ENCODE data around the gene CADPS.

The CADPS gene

DNA sequence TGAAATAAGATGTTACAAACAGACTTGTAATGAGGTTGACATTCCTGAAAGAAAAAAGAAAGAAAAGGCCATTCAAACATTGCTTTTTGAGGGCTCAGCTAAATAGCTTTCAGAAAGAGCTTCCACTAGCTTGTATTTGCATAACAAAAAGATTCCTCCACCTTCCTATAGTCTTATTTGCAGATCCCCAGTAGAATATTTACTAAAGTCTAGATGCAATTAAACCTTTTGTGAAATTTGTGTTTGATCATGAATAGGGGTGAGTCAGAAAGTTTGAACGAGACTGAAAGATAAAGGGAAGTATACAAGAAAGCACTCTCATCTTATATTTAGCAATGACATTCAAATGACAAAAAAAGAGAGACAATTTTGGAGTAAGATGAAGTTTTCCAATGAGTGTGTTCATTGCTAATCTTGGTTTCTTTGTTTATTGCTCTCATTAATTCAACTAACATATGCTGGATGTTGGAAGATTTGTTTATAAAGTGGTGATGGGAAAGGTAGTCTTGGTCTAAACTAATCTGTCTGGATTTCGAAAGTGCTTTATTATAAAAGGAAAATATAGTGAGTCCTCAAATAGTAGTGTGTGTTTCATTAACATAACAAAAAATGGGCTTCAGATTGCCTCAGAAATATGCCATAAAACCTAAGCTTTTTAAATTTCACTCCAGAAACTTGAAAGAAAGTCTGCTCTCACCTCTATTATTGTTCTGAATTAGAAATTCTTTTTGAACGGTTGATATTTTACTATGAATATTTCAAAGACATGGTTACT, 9.1 kb upstream of the CADPS start:
- TF ChIP-seq, protein P1, sequence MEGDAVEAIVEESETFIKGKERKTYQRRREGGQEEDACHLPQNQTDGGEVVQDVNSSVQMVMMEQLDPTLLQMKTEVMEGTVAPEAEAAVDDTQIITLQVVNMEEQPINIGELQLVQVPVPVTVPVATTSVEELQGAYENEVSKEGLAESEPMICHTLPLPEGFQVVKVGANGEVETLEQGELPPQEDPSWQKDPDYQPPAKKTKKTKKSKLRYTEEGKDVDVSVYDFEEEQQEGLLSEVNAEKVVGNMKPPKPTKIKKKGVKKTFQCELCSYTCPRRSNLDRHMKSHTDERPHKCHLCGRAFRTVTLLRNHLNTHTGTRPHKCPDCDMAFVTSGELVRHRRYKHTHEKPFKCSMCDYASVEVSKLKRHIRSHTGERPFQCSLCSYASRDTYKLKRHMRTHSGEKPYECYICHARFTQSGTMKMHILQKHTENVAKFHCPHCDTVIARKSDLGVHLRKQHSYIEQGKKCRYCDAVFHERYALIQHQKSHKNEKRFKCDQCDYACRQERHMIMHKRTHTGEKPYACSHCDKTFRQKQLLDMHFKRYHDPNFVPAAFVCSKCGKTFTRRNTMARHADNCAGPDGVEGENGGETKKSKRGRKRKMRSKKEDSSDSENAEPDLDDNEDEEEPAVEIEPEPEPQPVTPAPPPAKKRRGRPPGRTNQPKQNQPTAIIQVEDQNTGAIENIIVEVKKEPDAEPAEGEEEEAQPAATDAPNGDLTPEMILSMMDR (IDR thresholded peaks at IDR 0.05), result no peak
- no peaks in the 10 kb centered on the region for H3K36me3 ChIP-seq
- no peaks in the 10 kb centered on the region for H3K4me1 ChIP-seq
- no peaks in the 10 kb centered on the region for H3K27me3 ChIP-seq
- H3K9me3 ChIP-seq, result no peaks in the 10 kb centered on the region
- intact Hi-C loops (cut with DNase I; ENCODE audit: low total_unique reads), result no loop called here
- no peak overlapping the region for H3K4me3 ChIP-seq
- DNase-seq, result no peak
- no peak overlapping the region for H3K27ac ChIP-seq

DNA sequence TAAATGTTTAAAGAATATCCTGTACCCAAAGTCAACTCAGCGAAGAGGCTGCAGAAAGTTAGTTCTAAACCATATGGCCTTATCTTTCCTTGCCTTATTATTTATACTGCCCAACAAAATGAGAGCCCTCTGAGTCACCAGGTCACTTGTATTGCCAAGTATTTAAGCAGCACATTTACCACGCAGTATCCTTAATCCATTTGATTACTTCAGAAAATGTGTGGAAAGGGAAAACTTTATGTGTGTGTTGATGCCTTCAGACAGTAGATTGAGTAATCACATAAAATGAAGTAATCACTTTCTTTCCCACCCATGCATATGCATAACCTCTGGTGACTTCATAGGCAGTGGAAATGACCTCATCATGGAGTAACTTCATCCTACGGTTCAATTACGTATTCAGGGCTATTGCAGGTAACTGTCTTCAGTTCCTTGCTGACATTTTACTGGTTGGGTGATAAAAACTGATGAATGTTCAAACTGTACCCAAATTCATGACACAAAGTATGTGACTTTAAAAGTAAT, 7.5 kb upstream of the CADPS start:
- intact Hi-C loops (cut with DNase I; ENCODE audit: low total_unique reads), result no loop called here
- H3K4me1 ChIP-seq, result no peaks in the 10 kb centered on the region
- TF ChIP-seq, protein P1 (IDR thresholded peaks at IDR 0.05), result no peak
- H3K27ac ChIP-seq, result no peak overlapping the region
- no peak for DNase-seq
- no peak overlapping the region for H3K4me3 ChIP-seq
- no peaks in the 10 kb centered on the region for H3K9me3 ChIP-seq
- H3K27me3 ChIP-seq, result no peaks in the 10 kb centered on the region
- H3K36me3 ChIP-seq, result no peaks in the 10 kb centered on the region

DNA sequence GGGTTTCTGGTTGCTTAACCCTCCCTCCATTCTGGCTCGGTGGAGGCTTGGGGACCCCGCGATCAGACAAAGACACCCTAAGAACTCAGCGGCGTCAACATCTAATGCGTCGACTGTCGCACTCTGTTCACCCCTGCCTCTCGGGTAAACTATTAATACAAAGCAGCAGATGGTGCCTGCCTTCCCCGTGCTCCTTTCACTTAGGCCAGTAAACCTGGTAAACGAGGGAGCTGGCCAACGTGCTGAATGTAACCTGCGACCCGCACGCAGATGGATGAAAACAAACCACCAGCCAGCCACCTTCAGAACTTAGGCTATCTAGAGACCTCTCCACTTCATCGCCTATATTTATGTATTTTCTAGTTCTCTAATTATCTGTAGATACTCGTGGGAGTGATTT, 848 bp upstream of the CADPS start:
- TF ChIP-seq, protein P1 (IDR thresholded peaks at IDR 0.05), result no peak
- no peaks in the 10 kb centered on the region for H3K36me3 ChIP-seq
- peaks cover 0 to 18% (median 16%) of the 10 kb centered on the region in 4 donors for H3K4me1 ChIP-seq
- no peak overlapping the region for H3K4me3 ChIP-seq
- H3K27ac ChIP-seq, result no peak overlapping the region
- peaks cover 0 to 41% of the 10 kb centered on the region in 2 donors for H3K27me3 ChIP-seq
- H3K9me3 ChIP-seq, result no peaks in the 10 kb centered on the region
- no peak for DNase-seq
- intact Hi-C loops (cut with DNase I; ENCODE audit: low total_unique reads), result no loop called here

DNA sequence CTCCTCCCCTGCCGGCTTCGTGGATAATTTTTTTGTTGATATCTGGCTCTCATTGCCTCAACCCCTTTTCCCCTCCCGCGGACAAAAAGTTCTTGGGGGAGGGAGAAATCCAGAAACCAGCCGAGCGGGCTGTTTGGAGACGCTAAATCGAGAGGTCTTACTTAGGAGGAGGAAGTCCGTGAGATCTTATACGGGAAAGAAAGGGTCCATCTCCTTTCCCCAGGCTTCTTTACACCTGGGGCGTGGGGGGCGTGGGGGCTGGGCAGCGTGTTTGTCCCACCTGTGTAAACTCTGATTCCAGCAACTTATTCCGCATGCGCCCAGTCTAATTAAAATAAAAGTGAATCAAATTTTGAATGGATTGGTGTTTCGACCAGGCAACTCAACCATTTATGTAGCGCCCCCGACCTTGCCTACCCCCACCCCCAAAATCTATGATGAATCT, 364 bp upstream of the CADPS start:
- DNase-seq, result no peak
- TF ChIP-seq, protein P1 (IDR thresholded peaks at IDR 0.05), result no peak
- H3K36me3 ChIP-seq, result no peaks in the 10 kb centered on the region
- H3K4me3 ChIP-seq, result no peak overlapping the region
- peaks cover 0 to 41% of the 10 kb centered on the region in 2 donors for H3K27me3 ChIP-seq
- intact Hi-C loops (cut with DNase I; ENCODE audit: low total_unique reads), result no loop called here
- H3K27ac ChIP-seq, result no peak overlapping the region
- H3K4me1 ChIP-seq, result peaks cover 0 to 18% (median 16%) of the 10 kb centered on the region in 4 donors
- no peaks in the 10 kb centered on the region for H3K9me3 ChIP-seq

DNA sequence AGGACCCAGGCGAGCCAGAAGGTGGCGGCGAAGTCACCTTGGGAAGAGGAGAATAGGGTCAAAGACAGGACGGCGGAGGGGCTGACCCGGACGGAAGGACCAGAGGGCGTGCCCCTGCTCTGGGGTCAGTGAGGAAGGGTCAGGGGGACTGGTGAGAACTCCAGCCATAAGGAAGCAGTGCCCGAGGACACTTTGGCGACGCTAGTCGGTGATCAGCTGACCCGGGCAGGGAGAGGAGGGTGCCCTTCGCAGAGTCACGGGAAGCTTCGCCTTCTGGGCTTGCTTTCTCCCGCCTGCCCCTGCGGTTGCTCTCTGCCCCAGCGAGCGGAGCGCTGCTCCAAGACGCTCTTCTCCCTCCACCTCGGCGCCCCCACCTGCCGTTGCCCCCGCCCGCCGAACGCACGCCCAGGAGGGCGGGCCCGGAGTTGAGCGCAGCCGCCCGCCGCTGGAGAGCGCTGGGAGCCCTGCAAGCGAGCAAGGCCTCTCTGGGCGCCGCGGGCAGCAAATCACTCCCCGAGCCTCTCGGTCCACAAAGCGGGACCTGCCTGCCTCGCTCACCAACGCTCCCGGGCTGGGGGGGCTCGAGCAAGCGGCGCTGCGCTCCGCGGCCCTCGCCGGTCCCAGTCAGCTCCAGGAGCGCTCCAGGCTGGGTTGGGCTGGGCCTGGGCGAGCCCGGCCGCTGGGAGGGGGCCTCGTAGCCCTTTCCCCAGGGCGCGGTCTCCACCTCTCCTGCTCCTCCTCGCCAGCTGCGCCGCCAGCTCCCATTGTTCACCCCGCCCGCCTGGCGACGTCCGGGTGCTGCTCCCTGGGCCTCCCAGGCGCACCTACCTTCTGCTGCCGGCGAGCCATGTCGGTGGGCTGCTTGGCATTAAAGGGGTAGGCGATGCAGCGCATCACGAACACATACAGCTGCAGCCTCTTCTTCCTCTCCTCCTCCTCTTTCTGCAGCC, 1.2 kb downstream of the CADPS start:
- H3K36me3 ChIP-seq, result no peaks in the 10 kb centered on the region
- no peaks in the 10 kb centered on the region for H3K9me3 ChIP-seq
- intact Hi-C loops (cut with DNase I; ENCODE audit: low total_unique reads), result no loop called here
- H3K4me1 ChIP-seq, result peaks cover 0 to 18% (median 16%) of the 10 kb centered on the region in 4 donors
- no peak overlapping the region for H3K27ac ChIP-seq
- H3K4me3 ChIP-seq, result peak overlapping the region; percentile 28 to 53
- DNase-seq, result peak in 1 of 2 donors; percentile 32
- TF ChIP-seq, protein P1 (IDR thresholded peaks at IDR 0.05), result no peak
- peaks cover 0 to 41% of the 10 kb centered on the region in 2 donors for H3K27me3 ChIP-seq
